ENCODE data around the gene DUXB.
A peak's percentile ranks its signal among the peaks of the same experiment; 100 is the strongest.

Gene DUXB, protein sequence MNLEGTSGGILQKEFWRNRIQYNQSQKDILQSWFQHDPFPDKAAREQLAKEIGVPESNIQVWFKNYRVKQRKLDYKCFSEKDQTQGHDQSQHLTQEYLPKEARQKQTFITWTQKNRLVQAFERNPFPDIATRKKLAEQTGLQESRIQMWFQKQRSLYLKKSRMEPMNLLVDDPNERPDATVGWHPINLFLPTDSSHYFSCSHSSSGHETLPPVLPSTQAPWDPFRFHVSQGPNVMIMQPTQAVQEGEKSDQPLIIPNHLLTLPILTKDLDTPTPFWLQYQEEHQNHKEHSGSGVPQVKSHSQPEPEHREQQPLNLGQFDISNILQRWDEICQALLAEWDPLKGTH

DNA sequence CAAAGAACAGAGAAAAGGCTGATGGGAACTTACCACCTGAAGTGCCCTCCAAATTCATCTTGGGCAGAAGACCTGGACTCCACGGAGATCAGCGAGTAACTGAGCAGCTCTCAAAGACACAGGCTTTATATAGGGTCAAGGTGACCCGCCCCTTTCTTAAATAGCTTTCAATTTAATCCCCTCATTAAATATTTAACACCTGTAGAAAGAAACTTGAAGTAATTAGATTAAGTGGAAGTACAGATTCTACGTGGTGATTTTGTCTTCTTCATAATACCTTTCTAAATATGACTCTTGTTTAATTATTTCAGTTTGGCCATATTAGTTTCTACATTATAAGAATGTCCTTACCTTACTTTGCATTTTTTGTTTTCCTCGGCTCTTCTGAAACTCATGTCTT, at the start of gene DUXB:
DUXB (minus strand) TSS at position 101 of the 400 bp plus-strand sequence; CDS start at position 58, 43 bp downstream.
- DNase-seq: no peak

DNA sequence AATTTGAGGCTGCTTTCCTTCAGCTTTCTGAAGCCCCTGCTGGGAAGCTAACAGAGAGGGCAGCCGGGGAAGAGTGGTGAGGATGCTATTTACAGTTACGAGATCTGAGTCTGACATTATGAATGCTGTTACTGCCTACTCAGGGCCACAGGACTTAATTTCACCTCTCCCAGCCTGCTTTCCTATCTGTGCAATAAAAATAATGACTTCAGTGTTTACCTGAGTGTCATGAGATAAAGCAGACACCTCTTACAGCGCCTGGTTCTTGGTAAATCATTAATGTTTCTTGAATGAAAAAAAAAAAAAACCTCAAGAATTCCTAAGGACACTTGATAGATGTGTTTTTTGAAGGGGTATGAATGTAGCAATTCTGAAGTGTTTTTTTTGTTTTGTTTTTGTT, 49.3 kb upstream of the DUXB start:
- no peak for DNase-seq

DNA sequence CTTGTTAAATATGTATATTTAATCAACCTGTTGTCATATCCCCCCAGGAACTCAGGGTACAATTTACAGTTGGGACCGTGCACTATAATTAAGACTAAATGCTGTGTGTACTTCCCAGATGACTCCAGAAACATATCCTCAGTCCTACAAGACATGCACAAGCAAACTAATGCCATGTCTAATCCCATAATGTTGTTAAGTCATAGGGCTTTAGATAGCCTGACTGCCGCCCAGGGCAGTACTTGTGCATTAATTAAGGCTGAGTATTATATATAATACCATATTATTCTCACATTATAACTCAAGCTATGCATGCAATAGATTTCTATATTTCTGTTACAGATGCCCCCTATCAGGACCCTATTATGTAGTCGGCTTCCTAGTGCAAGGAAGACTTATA, 45.1 kb upstream of the DUXB start:
- DNase-seq: no peak

DNA sequence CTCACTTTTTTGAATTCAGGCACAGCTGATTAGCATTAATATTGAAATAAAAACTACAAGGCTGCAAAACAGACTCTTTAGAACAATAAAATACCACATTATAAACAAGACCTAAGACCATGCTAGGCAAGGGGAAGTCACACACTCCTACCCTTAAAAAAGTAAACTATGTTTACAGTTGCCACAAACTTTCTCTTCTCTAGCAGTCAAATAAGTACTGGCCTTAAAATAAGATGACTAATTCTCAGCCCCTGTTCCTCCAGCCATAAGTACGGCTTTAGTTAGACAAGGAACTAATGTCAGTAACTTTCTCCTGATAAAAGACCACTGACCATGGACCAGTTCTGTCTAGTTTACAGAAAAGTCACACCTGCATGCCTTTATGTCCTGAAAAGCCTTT, 44.6 kb upstream of the DUXB start:
- no peak for DNase-seq

DNA sequence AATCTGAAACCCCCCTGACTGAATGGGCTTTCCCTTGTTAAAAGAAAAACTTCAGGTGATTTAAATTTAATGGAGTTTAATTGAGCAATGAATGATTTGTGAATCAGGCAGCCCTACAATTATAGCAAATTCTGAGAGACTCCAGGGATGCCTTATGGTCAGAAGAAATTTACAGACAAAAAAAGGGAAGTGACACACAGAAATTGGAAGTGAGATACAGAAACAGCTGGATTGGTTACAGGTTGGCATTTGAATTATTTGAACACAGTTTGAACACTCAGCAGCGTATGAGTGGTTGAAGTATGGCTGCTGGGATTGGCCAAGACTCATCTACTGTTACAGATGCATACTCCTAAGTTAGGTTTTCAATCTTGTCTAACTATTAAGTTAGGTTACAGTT, 44.0 kb upstream of the DUXB start:
- no peak for DNase-seq

DNA sequence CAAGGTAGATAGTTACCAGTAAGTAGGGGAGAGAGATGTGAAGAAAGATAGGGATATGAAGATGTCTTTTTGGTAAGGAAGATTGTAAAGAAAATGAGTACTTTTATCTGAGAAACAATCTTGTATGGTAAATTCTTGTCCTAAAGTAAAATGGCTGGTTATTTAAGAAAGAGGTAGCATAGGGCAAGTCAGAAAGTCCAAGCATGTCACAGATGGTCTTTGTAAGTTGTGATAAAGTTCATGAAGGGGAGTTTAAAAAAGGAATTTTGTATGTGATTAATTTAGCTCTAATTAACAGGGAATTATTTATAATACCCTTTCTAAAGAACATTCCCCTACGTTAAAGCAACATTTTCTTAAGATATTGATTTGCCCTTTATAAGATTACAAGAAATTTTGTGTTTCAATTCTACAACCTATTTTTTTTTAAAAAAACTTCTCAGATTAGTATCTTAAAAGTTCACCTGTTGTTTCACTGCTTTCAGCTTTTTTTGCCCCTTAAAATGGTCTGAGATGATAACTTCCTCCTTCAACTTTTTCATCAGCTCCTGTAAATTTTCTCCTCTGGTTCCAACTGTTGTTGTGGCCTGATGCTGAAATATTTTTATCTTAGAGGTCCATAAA, 41.3 kb upstream of the DUXB start:
- no peak for DNase-seq

DNA sequence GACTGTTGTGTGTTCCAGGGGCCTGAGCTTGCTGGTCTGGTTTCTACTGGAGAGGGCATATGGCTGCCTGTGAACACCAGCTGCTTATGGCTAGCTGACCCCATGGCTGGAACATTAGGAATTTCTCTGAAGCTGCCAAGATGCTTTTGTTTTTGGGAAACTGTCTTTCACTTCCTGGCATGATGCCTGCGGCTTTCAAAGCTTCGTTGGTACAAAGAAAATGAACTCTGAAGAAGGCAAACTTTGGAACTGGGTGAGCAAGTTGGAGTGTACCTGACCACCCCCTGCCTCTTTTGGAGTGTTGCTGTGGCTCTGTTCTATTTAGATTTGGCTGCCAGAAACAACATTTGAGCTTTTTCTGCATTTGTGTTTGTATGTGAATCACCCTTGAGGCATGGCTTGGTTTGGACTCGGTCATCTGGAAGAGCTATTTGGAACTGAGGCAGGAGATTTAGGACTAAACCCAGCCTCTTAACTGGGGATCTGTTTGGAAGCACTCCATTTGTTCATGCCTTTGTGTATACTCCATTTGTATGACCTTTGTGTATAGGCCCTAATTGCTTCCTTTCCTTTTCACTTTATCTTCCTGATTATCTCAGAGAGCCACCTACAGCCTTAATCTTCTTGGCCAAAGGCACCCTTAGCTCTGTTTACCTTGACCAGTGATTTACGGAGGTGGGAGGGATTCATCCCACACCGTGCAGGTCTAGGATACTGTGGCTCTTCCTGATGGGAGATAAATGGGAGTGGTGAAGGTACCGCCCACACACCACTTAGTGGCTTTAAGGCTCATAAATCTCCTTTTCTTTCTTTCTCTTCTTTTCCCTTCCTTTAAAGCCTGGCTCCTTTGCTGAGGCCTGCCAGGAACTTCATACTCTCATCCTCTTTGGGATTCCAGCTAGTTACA, 32.3 kb upstream of the DUXB start:
- peak; percentile 37 for DNase-seq

DNA sequence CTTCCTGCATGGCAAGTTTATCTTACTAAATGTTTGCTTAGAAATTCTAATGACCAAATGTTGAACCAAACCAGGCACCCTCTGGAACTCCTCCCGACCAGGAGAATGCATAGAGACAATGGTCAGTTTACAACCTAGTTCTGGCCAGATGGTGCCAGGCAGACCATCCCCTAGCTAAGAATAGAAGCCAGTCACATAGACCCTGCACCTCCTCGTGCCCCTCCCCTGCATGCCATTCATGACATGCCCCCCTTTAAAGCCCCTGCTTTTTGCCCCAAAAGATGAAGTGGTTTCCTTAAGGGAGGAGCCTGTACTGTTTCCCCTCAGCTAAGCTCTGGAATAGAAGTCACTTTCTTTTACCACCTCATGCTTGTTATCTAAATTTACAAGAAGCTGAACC, 31.6 kb upstream of the DUXB start:
- DNase-seq: no peak

DNA sequence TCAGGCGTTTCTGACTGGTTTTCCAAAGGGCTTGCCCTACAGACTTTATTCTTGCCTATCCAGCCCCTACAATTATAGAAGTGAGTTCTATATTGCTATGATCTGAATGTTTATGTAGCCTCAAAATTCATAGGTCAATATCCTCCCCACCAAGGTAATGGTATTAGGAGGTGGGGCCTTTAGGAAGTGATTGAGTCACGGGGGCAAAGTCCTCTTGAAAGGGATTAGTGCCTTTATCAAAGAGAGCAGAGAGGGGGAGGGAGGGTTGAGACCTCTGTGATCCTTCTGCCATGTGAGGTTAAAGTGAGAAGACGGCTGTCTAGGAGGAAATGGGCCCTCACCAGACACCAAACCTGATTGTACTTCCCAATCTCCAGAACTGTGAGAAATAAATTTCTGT, 26.0 kb upstream of the DUXB start:
- DNase-seq: no peak

DNA sequence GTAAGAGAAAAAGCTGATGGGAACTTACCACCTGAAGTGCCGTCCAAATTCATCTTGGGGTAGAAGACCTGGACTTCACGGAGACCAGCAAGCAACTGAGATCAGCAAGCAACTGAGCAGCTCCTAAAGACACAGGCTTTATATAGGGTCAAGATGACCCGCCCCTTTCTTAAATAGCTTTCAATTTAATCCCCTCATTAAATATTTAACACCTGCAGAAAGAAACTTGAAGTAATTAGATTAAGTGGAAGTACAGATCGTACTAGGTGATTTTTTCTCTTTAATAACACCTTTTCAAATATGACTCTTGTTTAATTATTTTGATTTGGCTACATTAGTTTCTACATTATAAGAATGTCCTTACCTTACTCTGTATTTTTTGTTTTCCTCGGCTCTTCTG, 25.1 kb upstream of the DUXB start, which contains the start of gene CPHXL:
CPHXL (minus strand) TSS at position 101 of the 400 bp plus-strand sequence; CDS start at position 53, 48 bp downstream.
- no peak for DNase-seq

DNA sequence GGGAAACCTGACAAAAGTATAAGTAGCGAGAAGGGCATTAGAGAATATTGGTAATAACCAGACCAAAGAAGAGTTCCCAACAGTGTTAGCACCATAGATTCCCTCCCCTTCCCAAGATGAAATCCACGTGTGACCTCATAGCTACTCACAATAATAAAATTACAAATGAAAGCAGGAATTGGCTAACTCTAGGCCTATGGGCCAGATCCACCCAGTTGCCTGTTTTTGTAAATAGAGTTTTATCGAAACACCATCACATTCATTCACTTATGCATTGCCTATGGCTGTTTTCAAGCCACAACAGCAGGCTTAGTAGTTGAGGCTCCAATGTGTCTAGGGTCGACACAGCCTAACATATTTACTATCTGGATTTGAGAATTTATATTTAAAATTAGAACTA, 17.2 kb upstream of the DUXB start:
- DNase-seq: no peak

DNA sequence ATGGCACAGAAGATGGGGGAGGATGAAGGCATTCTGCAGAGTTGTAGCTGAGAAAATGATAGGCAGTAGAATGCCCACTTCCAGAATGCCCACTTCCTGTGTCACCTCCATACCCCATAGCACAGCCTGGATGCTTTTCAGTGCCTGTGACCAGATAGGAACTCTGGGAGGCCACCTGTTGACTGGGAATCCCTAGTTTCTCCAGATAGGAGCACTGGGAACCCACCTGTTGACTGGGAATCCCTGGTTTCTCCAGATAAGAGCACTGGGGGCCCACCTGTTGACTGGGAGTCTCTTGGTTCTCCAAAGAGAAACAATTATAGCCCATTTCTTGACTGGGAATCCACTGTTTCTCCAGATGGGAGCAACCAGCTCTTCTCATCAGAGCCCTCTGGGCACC, 13.4 kb upstream of the DUXB start:
- DNase-seq: no peak

DNA sequence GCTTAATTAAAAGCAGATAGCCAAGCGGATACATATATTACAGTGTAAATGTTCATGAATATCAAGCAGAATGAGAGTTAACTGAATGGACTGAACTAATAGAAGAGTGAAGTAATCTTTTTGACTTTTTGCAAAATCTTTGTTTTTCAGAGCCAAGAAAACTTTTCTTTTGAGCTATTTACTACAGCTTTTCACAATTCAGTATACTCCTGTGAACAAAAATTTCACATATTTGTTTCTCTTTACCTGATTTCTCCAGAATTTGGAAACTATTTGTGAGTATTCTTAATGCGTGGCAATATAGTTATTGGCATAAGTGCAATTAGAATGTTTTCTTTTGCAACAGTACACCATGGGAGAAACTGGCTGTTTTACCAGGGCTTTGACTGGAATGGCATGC, 9.1 kb upstream of the DUXB start:
- DNase-seq: no peak

DNA sequence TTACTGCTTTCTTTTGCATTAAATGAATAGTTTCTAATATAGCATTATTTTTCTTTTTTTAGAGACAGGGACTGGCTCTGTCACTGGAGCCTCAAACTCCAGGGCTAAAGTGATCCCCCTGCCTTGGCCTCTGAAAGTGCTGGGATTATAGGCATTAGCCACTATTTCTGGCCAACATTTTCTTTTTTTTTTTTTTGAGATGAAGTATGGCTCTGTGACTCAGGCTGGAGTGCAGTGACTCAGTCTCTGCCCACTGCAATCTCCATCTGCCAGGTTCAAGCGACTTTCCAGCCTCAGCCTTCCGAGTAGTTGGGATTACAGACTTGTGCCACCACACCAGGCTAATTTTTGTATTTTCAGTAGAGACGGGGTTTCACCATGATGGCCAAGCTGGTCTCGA, 2.0 kb upstream of the DUXB start:
- no peak for DNase-seq

DNA sequence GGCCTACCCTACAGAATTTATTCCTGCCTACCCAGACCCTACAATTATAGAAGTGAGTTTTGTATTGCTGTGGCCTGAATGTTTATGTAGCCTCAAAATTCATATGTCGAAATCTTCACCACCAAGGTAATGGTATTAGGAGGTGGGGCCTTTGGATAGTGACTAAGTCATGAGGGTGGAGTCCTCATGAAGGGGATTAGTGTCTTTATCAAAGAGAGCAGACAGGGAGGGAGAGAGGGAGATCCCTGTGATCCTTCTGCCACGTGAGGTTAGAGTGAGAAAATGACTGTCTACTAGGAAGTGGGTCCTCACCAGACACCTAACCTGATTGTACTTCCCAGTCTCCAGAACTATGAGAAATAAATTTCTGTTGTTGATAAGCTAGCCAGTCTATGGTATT, 981 bp upstream of the DUXB start:
- no peak for DNase-seq

DNA sequence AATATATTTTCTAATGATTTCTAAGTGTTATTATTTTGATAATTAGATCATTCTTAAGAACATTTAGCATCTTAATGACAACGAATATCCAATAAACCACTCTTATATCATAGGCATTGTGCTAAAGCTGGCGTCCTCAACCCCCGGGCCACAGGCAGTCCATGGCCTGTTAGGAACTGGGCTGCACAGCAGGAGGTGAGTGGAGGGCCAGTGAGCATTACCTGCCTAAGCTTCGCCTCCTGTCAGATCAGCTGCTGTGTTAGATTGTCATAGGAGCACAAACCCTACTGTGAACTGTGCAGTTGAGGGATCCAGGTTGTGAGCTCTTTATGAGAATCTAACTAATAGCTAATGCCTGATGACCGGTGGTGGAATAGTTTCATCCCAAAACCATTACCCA, 3.7 kb downstream of the DUXB start:
- DNase-seq: no peak

DNA sequence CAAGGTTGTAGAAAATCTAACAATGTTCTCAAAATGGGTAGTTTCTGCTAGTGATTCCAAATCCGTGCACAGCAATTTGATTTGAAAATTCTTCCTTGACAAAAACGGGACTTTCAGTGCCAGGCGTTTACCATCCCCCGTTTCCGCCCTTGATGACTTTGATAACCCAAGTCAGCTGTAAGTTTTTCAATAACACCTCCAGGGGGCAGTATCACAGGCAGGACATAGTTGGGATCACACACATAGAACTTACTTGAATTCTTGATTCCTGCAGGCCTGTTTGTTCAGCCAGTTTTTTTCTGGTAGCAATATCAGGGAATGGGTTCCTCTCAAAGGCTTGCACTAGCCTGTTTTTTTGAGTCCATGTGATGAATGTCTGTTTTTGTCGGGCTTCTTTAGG, 5.6 kb downstream of the DUXB start:
- no peak for DNase-seq

DNA sequence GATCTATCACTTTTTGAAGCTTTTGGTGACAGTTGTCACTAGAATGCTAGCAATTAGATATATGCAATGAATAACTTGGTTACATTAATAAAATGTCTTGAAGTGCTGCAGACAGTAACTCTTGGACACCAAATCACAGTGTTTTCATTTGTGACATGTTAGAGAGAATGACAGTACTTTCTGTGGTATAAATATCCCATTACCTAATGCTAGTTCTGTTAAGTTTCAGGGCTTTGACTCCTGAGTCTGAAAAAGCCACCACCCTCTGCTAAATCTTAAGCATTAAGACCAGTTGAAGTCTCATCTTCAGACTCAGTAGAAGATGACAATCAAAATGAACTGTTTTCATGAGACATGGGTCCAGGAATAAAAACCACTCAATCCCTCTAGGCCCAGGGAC, 13.9 kb downstream of the DUXB start:
- DNase-seq: no peak

DNA sequence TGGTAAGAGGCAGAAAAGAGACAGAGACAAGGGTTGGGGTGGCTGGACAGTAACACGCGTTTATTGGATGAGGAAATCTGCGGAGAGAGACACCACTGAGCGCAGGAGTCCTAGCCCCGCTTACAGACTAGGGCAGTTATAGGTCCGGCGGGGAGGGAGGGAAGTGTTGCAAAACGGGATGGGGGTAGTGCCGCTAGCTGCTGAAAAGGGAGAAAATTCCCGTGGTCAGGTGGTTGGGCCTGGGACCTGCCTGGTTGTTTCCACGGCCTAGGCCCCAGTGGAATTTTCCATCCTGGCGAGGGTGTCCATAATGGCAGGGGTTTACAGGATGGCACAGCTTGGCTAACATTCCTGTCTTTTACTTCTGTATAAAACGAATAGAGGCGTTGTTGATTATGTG, 19.0 kb downstream of the DUXB start:
- DNase-seq: no peak

DNA sequence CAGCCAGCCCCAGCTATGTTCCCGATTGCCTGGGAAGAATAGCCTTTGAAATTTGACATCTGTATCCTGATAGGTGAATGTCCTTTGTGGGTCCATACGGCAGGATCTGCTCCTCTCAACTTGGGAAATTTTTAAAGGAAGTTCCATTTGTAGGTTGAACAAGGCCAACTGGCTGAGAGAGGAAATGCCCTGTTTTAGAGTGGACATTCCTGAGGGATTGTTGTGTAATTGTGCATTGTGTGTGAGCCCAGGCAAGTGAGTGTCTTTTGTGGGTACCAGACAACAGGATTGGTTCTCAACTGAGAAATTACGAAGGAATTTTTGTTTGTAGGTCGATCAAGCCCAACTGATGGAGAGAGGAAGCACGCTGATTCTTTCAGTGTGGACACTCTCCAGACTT, 21.9 kb downstream of the DUXB start:
- DNase-seq: no peak

DNA sequence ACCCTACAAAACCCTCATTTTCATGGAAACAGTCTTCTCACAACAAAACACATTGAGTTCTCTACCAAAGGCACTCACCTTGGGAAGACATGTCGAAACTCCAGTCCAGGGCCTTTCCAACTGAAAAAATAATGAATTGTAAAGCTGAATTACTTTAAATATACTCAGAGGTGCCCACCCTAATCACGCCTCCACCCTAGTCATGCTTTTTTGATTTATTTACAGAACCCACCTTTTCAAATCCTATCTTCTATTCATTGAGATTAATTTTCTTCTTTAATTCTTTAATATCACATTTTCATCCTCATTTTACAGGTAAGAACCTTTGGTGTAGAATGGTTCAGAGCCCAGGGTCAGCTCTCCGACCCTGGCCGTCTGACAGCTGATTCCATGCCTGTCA, 24.4 kb downstream of the DUXB start, which contains the start of gene CPHXL2:
CPHXL2 (minus strand) TSS at position 101 of the 400 bp plus-strand sequence; CDS start at position 91, 10 bp downstream.
- no peak for DNase-seq

DNA sequence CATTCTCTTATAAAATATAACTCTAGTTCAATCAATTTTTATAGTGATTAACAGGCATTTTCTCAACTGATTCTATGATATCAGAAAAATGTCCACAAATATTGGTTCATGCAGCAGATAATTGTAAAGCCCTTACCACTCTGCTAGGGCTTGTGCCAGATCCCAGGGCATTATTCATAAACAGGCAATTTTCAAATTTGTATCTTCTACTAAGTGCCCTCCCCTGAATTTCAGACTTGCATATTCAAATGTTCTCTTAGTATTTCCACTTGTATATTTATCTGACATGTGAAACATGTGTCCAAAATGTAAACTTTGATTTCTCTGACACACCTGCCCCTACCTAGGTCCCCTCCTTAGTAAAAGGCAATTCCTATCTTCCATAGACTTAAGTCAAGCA, 33.8 kb downstream of the DUXB start:
- DNase-seq: no peak

DNA sequence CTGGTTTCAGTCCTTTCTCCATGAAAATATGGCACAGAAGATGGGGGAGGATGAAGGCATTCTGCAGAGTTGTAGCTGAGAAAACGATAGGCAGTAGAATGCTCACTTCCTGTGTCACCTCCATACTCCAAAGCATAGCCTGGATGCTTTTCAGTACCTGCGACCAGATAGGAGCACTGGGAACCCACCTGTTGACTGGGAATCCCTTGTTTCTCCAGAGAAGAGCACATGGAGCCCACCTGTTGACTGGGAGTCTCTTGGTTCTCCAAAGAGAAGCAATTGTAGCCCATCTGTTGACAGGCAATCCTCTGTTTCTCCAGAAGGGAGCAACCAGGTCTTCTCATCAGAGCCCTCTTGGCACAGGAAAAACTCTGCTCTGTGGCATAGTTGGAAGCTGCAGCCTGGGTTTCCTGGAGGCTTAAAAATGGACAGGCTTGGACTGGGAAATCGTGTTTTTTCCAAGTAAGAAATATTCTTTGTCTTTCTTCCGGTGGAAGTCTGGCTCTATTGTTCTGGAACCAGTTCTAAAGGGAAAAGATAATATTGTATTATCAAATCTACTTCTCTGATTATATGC, 40.4 kb downstream of the DUXB start:
- DNase-seq: no peak
